ENCODE measurements around the gene TM4SF4.
A peak's percentile ranks its signal among the peaks of the same experiment; 100 is the strongest.

The TM4SF4 gene

GRCh38 chr3:149455989-149456388, 18.5 kb upstream of the TM4SF4 start:
- DNase-seq: no peak

GRCh38 chr3:149459491-149460059, 14.9 kb upstream of the TM4SF4 start:
- no peak for DNase-seq

GRCh38 chr3:149460117-149460516, 14.4 kb upstream of the TM4SF4 start:
- DNase-seq: no peak

- no peak for DNase-seq
These were observed 12.4 kb upstream of the TM4SF4 start for GRCh38 chr3:149462051-149462450.

GRCh38 chr3:149462581-149463011, 11.9 kb upstream of the TM4SF4 start:
- no peak for DNase-seq

GRCh38 chr3:149463921-149464320, 10.6 kb upstream of the TM4SF4 start:
- no peak for DNase-seq

GRCh38 chr3:149464542-149465328, 9.8 kb upstream of the TM4SF4 start:
- DNase-seq: no peak

- DNase-seq: no peak
These were observed 9.1 kb upstream of the TM4SF4 start for GRCh38 chr3:149465351-149465883.

GRCh38 chr3:149466192-149466591, 8.3 kb upstream of the TM4SF4 start:
- no peak for DNase-seq

GRCh38 chr3:149468504-149469212, 5.8 kb upstream of the TM4SF4 start:
- no peak for DNase-seq

GRCh38 chr3:149470381-149470780, 4.1 kb upstream of the TM4SF4 start:
- DNase-seq: no peak

GRCh38 chr3:149472030-149472797, 2.3 kb upstream of the TM4SF4 start:
- no peak for DNase-seq

- no peak for DNase-seq
These were observed 894 bp upstream of the TM4SF4 start for GRCh38 chr3:149473357-149474249.

GRCh38 chr3:149475451-149476060, 1.1 kb downstream of the TM4SF4 start:
- no peak for DNase-seq

- DNase-seq: no peak
These were observed 1.7 kb downstream of the TM4SF4 start for GRCh38 chr3:149476225-149476624.

GRCh38 chr3:149479621-149480325, 5.3 kb downstream of the TM4SF4 start:
- DNase-seq: no peak

GRCh38 chr3:149480326-149481017, 6.0 kb downstream of the TM4SF4 start:
- peak; percentile 31 for DNase-seq

- DNase-seq: no peak
These were observed 6.6 kb downstream of the TM4SF4 start for GRCh38 chr3:149481056-149481455.

- no peak for DNase-seq
These were observed 7.0 kb downstream of the TM4SF4 start for GRCh38 chr3:149481491-149481890.

GRCh38 chr3:149486726-149487125, 12.2 kb downstream of the TM4SF4 start:
- DNase-seq: no peak

Data from CD4-positive, alpha-beta T cell treated with Interleukin-12 subunit alpha and Interleukin-12 subunit beta, for 1 hour (primary cell).